Measurements from ENCODE around the gene BCAR1.
"Not testable (repeated sequence)": the region's sequence is repeated elsewhere in the genome, so short reads cannot be mapped to it uniquely, and the experiment has no call there.

The BCAR1 gene

DNA sequence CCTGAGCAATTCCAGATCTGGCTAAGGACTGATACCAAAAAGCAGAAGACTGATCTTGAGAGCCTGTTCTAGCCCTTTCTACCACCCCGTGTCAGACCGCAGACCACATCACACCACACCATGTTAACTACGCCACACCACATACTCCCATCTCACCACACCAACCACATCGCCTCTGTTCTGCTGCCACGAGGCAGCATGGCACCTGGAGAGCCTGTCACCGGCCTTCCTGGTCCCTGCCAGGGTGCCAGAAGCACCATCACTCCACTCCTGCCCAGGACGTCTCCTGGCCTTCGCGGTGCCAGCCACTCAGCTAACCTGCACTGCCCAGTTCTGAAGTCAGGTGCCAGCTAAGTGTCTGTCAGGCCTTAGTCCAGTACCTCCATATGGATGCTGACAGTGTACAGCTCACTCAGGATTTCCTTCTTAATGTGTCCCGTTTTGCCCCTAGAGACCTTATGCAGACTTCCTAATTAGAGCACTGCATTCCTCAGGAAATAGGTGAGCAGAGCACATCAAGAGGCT is 37.2 kb upstream of the BCAR1 start:
- H3K4me3 ChIP-seq, result no peak overlapping the region
- H3K9ac ChIP-seq (ENCODE audit: insufficient read length), result no peak overlapping the region
- DNase-seq (ENCODE audit: low read depth, low spot score), result no peak
- H3K9me3 ChIP-seq (ENCODE audit: low read depth, low read length), result no peaks in the 10 kb centered on the region
- no peak for TF ChIP-seq EZH2 (IDR thresholded peaks at IDR 0.05)
- no peak for TF ChIP-seq POLR2AphosphoS5 (IDR thresholded peaks at IDR 0.05; ENCODE audit: borderline replicate concordance, low read depth, low read length)
- TF ChIP-seq FOXP2 (optimal IDR thresholded peaks at IDR 0.05; ENCODE audit: control extremely low read depth, extremely low read length, insufficient read depth), result no peak
- H3K27ac ChIP-seq, result no peak overlapping the region
- H3K36me3 ChIP-seq (ENCODE audit: insufficient read depth, low read length), result peaks cover 7% of the 10 kb centered on the region; the same call in 1 of the 2 replicates

DNA sequence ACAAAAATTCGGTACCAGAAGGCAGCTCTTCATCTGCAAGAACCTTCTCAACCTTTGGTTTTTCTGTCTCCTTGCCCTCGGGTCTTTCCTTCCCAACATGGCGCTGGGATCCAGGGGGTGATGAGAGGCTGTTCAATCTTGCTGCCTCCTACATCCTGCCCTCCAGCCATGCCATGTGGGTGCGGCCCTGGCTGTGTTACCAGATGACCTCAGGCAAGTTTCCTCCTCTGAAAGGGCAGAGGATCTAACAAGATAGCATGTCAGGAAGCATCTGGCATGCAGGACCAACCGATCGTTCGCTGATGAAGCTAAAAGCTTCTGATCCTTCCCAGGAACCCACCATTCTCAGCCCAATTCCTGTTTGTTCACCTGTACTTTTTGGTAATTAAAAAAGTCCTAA is 36.8 kb upstream of the BCAR1 start:
- H3K27ac ChIP-seq, result no peak overlapping the region
- no peak overlapping the region for H3K9ac ChIP-seq (ENCODE audit: insufficient read length)
- H3K4me3 ChIP-seq, result no peak overlapping the region
- no peaks in the 10 kb centered on the region for H3K9me3 ChIP-seq (ENCODE audit: low read depth, low read length)
- DNase-seq (ENCODE audit: low read depth, low spot score), result no peak
- peaks cover 7% of the 10 kb centered on the region; the same call in 1 of the 2 replicates for H3K36me3 ChIP-seq (ENCODE audit: insufficient read depth, low read length)
- TF ChIP-seq FOXP2 (optimal IDR thresholded peaks at IDR 0.05; ENCODE audit: control extremely low read depth, extremely low read length, insufficient read depth), result no peak
- TF ChIP-seq EZH2 (IDR thresholded peaks at IDR 0.05), result no peak
- TF ChIP-seq POLR2AphosphoS5 (IDR thresholded peaks at IDR 0.05; ENCODE audit: borderline replicate concordance, low read depth, low read length), result no peak

DNA sequence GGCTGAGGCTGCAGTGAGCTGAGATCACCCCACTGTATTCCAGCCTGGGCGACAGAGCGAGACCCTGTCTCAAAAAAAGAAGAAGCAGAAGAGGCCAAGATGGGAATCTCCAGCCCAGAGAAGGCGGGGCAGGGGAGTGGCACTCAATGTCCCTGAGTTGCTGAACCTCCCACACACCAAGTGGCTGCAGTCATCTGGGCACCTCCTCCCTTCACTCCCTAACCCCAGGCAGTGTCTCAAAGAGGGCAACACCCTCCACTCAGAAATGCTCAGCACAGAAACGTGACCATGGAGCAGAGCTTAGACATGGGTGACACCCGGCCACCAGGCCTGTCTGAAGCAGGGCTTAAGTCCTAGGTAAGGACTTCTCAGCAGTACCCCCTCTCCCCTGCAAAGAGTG is 36.3 kb upstream of the BCAR1 start:
- TF ChIP-seq FOXP2 (optimal IDR thresholded peaks at IDR 0.05; ENCODE audit: control extremely low read depth, extremely low read length, insufficient read depth), result no peak
- no peak for TF ChIP-seq POLR2AphosphoS5 (IDR thresholded peaks at IDR 0.05; ENCODE audit: borderline replicate concordance, low read depth, low read length)
- TF ChIP-seq EZH2 (IDR thresholded peaks at IDR 0.05), result no peak
- H3K27ac ChIP-seq, result no peak overlapping the region

DNA sequence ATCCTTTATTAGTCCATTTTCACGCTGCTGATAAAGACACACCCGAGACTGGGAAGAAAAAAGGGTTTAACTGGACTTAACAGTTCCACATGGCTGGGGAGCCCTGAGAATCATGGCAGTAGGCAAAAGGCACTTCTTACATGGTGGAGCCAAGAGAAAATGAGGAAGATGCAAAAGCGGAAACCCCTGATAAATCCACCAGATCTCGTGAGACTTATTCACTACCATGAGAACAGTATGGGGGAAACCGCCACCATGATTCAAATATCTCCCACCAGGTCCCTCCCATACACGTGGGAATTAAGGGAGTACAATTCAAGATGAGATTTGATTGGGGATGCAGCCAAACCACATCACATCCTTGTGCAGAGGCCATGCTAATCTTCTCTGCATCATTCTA is 35.0 kb upstream of the BCAR1 start:
- no peak overlapping the region for H3K9ac ChIP-seq (ENCODE audit: insufficient read length)
- no peak for DNase-seq (ENCODE audit: low read depth, low spot score)
- H3K27ac ChIP-seq, result no peak overlapping the region
- TF ChIP-seq FOXP2 (optimal IDR thresholded peaks at IDR 0.05; ENCODE audit: control extremely low read depth, extremely low read length, insufficient read depth) (no peak), EZH2 (IDR thresholded peaks at IDR 0.05) (no peak), POLR2AphosphoS5 (IDR thresholded peaks at IDR 0.05; ENCODE audit: borderline replicate concordance, low read depth, low read length) (no peak)
- H3K9me3 ChIP-seq (ENCODE audit: low read depth, low read length), result no peaks in the 10 kb centered on the region
- no peak overlapping the region for H3K4me3 ChIP-seq
- no peaks in the 10 kb centered on the region; the same call in 1 of the 2 replicates for H3K36me3 ChIP-seq (ENCODE audit: insufficient read depth, low read length)

More for the DNA sequence above, 36.3 kb upstream of the BCAR1 start:
- Histone ChIP-seq H3K36me3 (ENCODE audit: insufficient read depth, low read length) (peaks cover 2% of the 10 kb centered on the region; the same call in 1 of the 2 replicates), H3K4me3 (no peak overlapping the region), H3K9me3 (ENCODE audit: low read depth, low read length) (no peaks in the 10 kb centered on the region), H3K9ac (ENCODE audit: insufficient read length) (no peak overlapping the region)
- DNase-seq (ENCODE audit: low read depth, low spot score), result no peak

- no peak overlapping the region for H3K4me3 ChIP-seq
- H3K9me3 ChIP-seq (ENCODE audit: low read depth, low read length), result no peaks in the 10 kb centered on the region
- H3K36me3 ChIP-seq (ENCODE audit: insufficient read depth, low read length), result no peaks in the 10 kb centered on the region
- no peak overlapping the region for H3K27ac ChIP-seq
- DNase-seq (ENCODE audit: low read depth, low spot score), result no peak
- no peak overlapping the region for H3K9ac ChIP-seq (ENCODE audit: insufficient read length)
- TF ChIP-seq EZH2 (IDR thresholded peaks at IDR 0.05) (no peak), FOXP2 (optimal IDR thresholded peaks at IDR 0.05; ENCODE audit: control extremely low read depth, extremely low read length, insufficient read depth) (no peak), POLR2AphosphoS5 (IDR thresholded peaks at IDR 0.05; ENCODE audit: borderline replicate concordance, low read depth, low read length) (no peak)
These were observed 31.2 kb upstream of the BCAR1 start for GRCh38 chr16:75282466-75283281.

DNA sequence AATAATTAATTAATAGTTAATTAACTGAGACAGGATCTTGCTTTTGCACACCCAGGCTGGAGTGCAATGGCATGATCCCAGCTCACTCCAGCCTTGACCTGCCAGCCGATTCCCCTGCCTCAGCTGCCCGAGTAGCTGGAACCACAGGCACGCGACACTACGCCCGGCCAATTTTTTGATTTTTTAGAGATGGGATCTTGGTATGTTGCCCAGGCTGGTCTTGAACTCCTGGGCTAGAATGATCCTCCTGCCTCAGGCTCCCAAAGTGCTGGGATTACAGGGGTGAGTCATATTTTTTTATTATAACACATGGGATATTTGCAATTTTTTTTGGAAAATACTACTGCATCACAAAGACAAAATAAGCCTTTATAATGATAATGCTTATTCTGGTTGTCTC is 30.4 kb upstream of the BCAR1 start:
- no peak overlapping the region for H3K27ac ChIP-seq
- no peak overlapping the region for H3K4me3 ChIP-seq
- H3K36me3 ChIP-seq (ENCODE audit: insufficient read depth, low read length), result no peaks in the 10 kb centered on the region
- TF ChIP-seq FOXP2 (optimal IDR thresholded peaks at IDR 0.05; ENCODE audit: control extremely low read depth, extremely low read length, insufficient read depth) (no peak), EZH2 (IDR thresholded peaks at IDR 0.05) (no peak), POLR2AphosphoS5 (IDR thresholded peaks at IDR 0.05; ENCODE audit: borderline replicate concordance, low read depth, low read length) (no peak)
- no peaks in the 10 kb centered on the region for H3K9me3 ChIP-seq (ENCODE audit: low read depth, low read length)
- no peak for DNase-seq (ENCODE audit: low read depth, low spot score)
- H3K9ac ChIP-seq (ENCODE audit: insufficient read length), result no peak overlapping the region

DNA sequence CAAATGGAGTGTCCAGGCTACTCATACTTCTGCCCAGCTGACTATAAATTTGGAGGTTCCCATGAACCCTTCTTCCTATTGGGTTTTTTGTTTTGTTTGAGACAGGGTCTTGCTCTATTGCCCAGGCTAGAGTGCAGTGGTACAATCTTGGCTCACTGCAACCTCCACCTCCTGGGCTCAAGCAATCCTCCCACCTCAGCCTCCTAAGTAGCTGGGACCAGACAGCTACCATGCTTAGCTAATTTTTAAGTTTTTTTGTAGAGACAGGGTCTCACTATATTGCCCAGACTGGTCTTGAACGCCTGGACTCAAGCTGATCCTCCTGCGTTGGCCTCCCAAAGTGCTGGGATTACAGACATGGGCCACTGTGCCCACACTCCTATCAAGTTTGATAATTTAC is 29.6 kb upstream of the BCAR1 start:
- DNase-seq (ENCODE audit: low read depth, low spot score); H3K9ac ChIP-seq (ENCODE audit: insufficient read length); H3K9me3 ChIP-seq (ENCODE audit: low read depth, low read length); H3K36me3 ChIP-seq (ENCODE audit: insufficient read depth, low read length); H3K27ac ChIP-seq; H3K4me3 ChIP-seq: not testable (repeated sequence)

DNA sequence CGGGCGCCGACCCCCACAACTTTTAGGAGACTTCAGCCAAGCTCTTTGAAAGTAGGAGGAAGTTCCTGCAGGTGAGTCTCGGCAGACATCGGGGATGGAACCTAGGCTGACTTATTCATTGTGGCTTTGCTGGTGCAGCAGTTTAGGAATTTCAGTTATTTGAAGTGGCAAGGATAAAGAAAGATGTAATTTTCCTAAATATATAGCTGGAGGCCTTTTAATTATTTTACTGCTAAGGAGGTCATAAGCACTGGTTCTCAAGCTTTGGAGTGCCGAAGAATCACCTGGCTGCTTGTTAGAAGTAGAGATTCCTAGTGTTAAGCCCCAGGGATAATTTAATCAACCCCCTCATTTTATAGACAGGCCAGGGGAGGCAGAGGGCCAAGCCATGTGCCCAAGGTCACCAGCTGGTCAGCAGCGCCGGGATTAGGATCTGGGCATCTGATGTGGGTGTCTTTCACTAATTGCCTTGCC is 28.9 kb upstream of the BCAR1 start:
- no peak for TF ChIP-seq POLR2AphosphoS5 (IDR thresholded peaks at IDR 0.05; ENCODE audit: borderline replicate concordance, low read depth, low read length)
- TF ChIP-seq EZH2 (IDR thresholded peaks at IDR 0.05), result no peak
- TF ChIP-seq FOXP2 (optimal IDR thresholded peaks at IDR 0.05; ENCODE audit: control extremely low read depth, extremely low read length, insufficient read depth), result no peak
- no peak for DNase-seq (ENCODE audit: low read depth, low spot score)
- Histone ChIP-seq H3K4me3 (no peak overlapping the region), H3K9ac (ENCODE audit: insufficient read length) (no peak overlapping the region), H3K27ac (no peak overlapping the region), H3K36me3 (ENCODE audit: insufficient read depth, low read length) (no peaks in the 10 kb centered on the region), H3K9me3 (ENCODE audit: low read depth, low read length) (no peaks in the 10 kb centered on the region)
